ENCODE measurements around the gene CASP3.

The CASP3 gene

DNA sequence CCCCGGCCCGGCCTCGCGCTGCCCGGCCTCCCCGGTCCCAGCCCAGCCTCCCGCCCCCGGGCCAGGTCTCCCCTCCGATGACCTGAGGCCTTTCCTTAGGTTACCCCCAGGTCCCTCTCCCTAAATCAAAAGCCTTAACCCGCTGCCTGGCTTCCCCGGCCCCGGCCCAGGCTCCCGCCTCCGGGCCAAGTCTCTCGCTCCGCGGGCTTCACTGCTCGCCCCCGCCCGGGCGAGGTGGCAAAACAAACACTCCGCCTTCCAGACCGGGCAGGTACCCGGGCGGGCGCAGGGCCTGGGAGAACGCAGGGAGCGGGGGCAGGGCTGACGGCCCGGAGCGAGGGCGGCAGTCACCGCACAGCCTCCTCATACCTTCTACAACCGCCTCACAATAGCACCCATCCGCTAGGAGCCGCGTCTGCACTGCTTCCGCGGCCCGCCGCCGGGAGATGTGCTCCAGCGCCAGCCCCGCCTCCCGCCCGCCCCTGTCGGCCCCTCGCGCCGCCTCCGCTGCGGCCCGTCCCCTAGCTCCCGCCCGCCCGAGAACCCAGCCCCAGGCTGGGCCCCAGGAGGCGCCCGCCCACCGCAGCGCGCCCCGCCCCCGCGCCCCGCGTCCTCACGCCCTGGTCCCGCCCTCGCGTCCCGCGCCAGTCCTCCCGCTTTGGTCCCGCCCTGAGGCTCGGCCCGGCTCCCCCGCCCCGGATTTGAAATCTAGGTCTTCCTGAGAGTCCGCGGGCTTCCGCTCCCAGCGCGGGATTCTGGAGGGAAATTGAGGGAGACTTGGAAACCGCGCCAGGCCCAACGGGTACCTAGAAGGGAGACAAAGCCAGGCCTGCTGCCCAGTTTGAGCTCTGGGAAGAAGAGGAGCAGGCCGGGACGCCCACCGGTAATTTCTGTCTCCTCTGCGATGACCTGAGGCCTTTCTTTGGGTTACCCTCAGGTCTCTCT, at the start of gene CASP3, which contains the start of gene PRIMPOL:
TSS of gene CASP3 (minus strand) at position 422 of the 945 bp plus-strand sequence. CDS start 10,994 bp downstream, outside the sequence.
TSS of gene PRIMPOL (plus strand) at position 713 of the 945 bp plus-strand sequence. CDS start 7,403 bp downstream, outside the sequence.
- DNase-seq (ENCODE audit: low spot score): peak; percentile 95
- Mint-ChIP-seq H3K27ac (peak within 1 kb of the TSS; percentile 91), H3K27me3 (ENCODE audit: low read depth) (no peaks in the 10 kb centered on the region), H3K4me3 (peak within 1 kb of the TSS; percentile 96), H3K4me1 (ENCODE audit: low read depth) (peaks cover 52% of the 10 kb centered on the region), H3K36me3 (ENCODE audit: low read depth) (peaks cover 50% of the 10 kb centered on the region), H3K9me3 (no peaks in the 10 kb centered on the region)

DNA sequence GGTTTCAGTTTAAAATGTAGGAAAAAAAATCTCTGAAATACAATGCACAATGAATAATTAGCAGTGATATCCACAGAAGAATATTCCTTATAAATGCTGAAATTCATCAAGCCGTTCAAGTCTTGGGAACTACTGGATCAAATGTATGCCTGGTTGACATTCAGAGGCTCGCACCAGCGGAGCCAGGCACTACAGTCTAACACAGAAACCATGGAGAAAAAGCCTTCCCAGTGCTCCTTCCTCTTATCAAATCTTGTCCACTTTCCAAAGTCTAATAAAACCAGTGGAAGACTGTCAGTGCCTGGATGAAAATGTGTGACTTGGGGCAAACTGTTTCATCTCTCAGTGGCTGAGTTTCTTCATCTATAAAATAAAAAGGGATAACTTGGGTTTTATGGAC, 48.7 kb upstream of the CASP3 start:
- no peaks in the 10 kb centered on the region for H3K9me3 Mint-ChIP-seq
- peaks cover 5% of the 10 kb centered on the region for H3K4me1 Mint-ChIP-seq (ENCODE audit: low read depth)
- no peak for DNase-seq (ENCODE audit: low spot score)
- H3K36me3 Mint-ChIP-seq (ENCODE audit: low read depth): peaks cover 54% of the 10 kb centered on the region
- H3K27me3 Mint-ChIP-seq (ENCODE audit: low read depth): no peaks in the 10 kb centered on the region
- no peak overlapping the region for H3K4me3 Mint-ChIP-seq
- no peak overlapping the region for H3K27ac Mint-ChIP-seq

DNA sequence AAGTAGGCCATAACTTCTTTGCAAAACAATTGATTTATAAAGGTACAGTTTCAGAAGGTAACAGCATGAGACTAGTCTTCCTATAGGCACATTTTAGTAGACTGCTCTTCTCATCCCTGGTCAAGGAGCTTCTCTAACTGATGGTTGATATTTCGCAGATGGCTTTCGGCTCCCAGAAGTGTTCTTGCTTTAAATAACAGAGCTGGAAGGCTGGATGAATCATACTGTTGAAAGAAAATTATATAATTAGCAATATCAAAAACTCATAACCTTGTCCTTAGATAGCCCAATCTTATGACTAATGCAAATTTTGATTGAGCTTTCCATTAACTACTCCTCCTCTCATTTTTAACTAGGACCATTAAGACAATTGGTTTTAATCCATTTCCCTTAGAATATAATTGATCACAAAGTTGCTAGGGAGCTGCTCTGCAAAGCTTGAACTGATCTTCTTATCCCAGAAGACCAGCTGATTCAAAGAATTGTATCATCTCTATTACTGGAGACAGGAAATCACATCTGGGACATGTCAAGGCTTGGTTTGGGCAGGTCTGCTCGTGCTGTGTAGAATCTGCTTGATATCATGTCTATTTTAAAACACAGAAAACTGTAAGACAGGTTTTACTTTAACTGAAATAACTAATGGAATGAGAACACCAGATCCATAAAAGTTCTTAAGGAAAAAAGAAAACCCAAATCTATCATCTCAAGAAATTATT, 46.1 kb upstream of the CASP3 start:
- no peaks in the 10 kb centered on the region for H3K27me3 Mint-ChIP-seq (ENCODE audit: low read depth)

DNA sequence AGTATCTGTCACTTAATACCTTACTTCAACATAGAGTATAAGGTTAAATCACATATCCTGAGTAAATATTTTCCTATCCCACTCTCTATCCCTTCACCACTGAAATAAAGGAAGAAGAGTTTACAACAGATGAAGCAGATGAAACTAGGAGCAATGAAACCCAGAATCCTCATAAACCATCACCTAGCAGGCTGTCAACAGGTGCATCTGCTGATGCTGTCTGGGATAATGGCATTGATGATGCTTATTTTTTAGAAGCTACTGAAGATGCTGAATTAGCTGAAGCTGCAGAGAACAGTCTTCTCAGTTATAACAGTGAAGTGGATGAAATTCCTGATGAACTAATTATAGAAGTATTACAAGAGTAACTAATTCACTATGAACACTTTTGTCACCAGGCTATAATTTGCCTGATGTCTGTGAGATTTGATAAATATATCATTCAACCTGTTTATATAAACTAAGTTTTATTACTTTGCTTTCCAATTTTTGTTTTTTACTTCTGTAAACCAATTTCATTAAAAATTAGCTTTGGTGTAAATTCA, 45.2 kb upstream of the CASP3 start:
- H3K27me3 Mint-ChIP-seq (ENCODE audit: low read depth): no peaks in the 10 kb centered on the region

More for the DNA sequence above, 46.1 kb upstream of the CASP3 start:
- Mint-ChIP-seq H3K4me1 (ENCODE audit: low read depth) (peaks cover 5% of the 10 kb centered on the region), H3K9me3 (no peaks in the 10 kb centered on the region), H3K36me3 (ENCODE audit: low read depth) (peaks cover 55% of the 10 kb centered on the region), H3K4me3 (no peak overlapping the region), H3K27ac (no peak overlapping the region)
- no peak for DNase-seq (ENCODE audit: low spot score)

DNA sequence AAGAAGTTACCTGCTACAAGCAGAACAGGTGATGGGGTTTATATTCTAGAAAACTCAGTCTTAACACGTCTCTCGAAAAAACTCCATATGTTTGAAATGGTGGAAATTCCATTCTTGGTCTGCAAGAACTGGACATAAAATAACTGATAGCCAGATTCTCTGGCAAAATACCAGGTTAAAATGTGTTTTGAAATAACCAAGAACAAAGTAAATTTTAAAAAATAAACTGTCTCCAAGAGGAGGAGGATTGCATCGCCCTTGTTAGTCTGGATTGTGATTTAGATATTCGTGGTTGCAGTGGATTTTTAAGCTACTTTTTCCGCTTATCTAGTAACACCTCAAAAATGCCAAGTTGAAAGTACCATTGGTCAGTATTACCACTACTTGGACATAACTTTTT, 43.8 kb upstream of the CASP3 start:
- peaks cover 8% of the 10 kb centered on the region for H3K4me1 Mint-ChIP-seq (ENCODE audit: low read depth)
- no peak for DNase-seq (ENCODE audit: low spot score)
- H3K36me3 Mint-ChIP-seq (ENCODE audit: low read depth): peaks cover 47% of the 10 kb centered on the region
- H3K9me3 Mint-ChIP-seq: no peaks in the 10 kb centered on the region
- H3K27ac Mint-ChIP-seq: peak overlapping the region; percentile 32
- no peaks in the 10 kb centered on the region for H3K27me3 Mint-ChIP-seq (ENCODE audit: low read depth)
- no peak overlapping the region for H3K4me3 Mint-ChIP-seq

More for the DNA sequence above, 45.2 kb upstream of the CASP3 start:
- Mint-ChIP-seq H3K4me3 (no peak overlapping the region), H3K9me3 (no peaks in the 10 kb centered on the region), H3K4me1 (ENCODE audit: low read depth) (peaks cover 5% of the 10 kb centered on the region), H3K27ac (no peak overlapping the region), H3K36me3 (ENCODE audit: low read depth) (peaks cover 52% of the 10 kb centered on the region)
- DNase-seq (ENCODE audit: low spot score): no peak

DNA sequence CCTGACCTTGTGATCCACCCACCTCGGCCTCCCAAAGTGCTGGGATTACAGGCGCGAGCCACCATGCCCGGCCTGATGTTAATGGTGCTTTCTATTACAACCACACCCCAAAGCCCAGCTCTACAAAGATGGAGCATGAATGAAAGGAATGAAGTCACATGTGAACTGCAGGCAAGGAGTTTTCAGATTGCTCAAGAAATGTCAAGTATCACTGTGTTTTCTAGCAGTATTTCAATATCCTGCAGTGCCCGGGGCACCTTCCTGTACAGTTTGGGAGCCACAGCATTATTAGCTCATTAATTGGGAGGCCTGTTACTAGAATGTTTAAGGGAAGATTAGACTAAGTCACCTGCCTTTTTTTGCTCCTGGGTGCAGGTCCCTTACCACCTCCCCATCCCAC, 40.4 kb upstream of the CASP3 start:
- Mint-ChIP-seq H3K4me3 (no peak overlapping the region), H3K4me1 (ENCODE audit: low read depth) (peaks cover 11% of the 10 kb centered on the region), H3K27ac (no peak overlapping the region), H3K36me3 (ENCODE audit: low read depth) (peaks cover 24% of the 10 kb centered on the region), H3K27me3 (ENCODE audit: low read depth) (no peaks in the 10 kb centered on the region), H3K9me3 (no peaks in the 10 kb centered on the region)
- no peak for DNase-seq (ENCODE audit: low spot score)

DNA sequence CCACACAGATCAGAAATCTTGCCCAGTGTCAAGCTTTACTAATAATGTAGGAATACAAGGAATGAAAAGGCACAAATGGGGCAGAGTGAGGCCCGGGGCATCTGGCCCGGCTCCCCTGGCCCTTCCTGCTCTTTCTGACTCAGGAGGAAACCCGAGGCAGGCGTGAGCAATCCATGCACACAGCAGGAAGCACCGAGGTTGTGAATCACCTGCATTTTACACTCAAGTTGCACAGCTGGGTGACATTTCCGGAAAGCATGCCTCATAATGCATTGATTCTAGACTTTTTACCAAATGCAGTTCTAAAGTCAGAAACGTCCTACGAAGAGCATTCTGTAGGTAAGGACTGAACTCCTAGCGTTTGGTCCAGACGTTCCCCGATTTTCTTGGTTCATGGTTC, 39.2 kb upstream of the CASP3 start:
- peak; percentile 18 for DNase-seq (ENCODE audit: low spot score)
- Mint-ChIP-seq H3K4me3 (no peak overlapping the region), H3K27ac (peak overlapping the region; percentile 34), H3K4me1 (ENCODE audit: low read depth) (peaks cover 14% of the 10 kb centered on the region), H3K36me3 (ENCODE audit: low read depth) (peaks cover 16% of the 10 kb centered on the region), H3K9me3 (no peaks in the 10 kb centered on the region), H3K27me3 (ENCODE audit: low read depth) (no peaks in the 10 kb centered on the region)

DNA sequence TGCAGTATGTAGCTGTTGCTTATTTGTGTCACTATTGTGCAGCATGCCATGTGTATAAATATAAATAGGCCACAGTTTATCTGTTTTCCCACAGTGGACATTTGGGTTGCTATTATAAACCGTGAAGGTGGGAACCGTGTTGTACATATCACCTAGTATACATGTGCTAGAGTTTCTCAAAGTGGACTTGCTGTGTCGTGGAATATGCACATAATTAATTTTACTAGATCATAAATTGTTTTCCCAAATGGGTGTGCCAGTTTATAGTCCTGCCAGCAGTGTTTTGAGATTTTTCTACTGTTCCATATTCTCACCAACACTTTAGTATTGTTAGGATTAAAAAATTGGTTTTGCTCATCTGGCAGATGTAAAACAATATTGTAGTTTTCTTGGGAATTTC, 38.8 kb upstream of the CASP3 start:
- DNase-seq (ENCODE audit: low spot score): no peak
- no peaks in the 10 kb centered on the region for H3K27me3 Mint-ChIP-seq (ENCODE audit: low read depth)
- H3K36me3 Mint-ChIP-seq (ENCODE audit: low read depth): peaks cover 13% of the 10 kb centered on the region
- H3K27ac Mint-ChIP-seq: no peak overlapping the region
- no peak overlapping the region for H3K4me3 Mint-ChIP-seq
- peaks cover 14% of the 10 kb centered on the region for H3K4me1 Mint-ChIP-seq (ENCODE audit: low read depth)
- no peaks in the 10 kb centered on the region for H3K9me3 Mint-ChIP-seq

DNA sequence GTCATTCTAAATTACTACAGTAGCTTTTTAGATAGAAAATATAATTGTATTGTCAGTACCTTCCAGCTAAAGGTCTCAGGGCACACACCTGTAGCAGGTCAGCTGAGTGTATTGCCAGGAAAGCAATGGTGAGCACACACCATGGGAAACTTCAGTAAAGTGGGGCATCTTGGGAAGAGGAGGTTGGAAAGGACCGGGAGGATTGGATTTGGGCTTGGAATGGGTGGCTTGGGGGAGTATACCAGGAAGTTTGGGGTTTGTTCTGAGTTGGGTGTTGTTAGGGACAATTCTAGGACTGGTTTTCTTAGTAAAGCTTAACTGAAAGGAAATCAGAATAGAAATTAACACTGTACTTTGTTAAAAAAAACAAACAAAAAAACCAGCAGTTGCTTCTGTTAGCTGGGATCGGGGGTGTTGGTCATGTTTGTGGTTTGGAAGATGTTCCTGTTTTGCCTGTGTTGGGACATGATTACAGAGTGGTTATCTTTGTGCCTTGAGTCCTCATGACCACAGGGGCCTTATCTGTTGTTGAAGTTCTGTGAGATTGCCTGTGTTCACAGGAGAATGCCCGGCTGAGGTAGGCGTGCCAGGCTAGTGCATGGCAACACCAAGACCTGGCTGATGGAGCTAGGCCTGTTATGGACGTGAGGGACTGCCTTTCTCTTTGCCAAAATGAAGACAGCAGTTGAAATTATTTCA, 35.4 kb upstream of the CASP3 start:
- no peak for DNase-seq (ENCODE audit: low spot score)
- Mint-ChIP-seq H3K27ac (peak overlapping the region; percentile 79), H3K27me3 (ENCODE audit: low read depth) (no peaks in the 10 kb centered on the region), H3K4me3 (peak overlapping the region; percentile 52), H3K4me1 (ENCODE audit: low read depth) (peaks cover 14% of the 10 kb centered on the region), H3K36me3 (ENCODE audit: low read depth) (peaks cover 12% of the 10 kb centered on the region), H3K9me3 (no peaks in the 10 kb centered on the region)

DNA sequence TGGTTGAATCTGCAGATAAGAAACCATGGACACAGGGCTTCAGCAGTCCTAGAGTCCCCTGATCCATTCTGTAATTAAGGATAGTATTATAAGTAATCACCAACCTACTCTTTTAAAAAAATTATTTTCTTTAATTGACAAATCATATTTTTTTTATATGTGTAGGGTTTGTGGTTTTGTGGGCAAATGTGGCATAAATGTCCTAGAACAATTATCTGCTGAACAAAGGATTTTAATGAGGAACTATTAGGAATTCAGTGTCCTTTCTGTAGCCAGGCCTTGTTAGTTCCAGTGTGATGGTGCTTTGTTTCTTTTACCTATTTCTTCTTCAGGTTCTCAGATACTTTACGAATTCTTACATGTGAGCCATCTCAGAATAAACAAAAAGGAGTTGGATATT, 32.7 kb upstream of the CASP3 start:
- Mint-ChIP-seq H3K27me3 (ENCODE audit: low read depth) (no peaks in the 10 kb centered on the region), H3K36me3 (ENCODE audit: low read depth) (peaks cover 15% of the 10 kb centered on the region), H3K4me3 (no peak overlapping the region), H3K27ac (no peak overlapping the region), H3K4me1 (ENCODE audit: low read depth) (peaks cover 11% of the 10 kb centered on the region), H3K9me3 (no peaks in the 10 kb centered on the region)
- DNase-seq (ENCODE audit: low spot score): no peak

DNA sequence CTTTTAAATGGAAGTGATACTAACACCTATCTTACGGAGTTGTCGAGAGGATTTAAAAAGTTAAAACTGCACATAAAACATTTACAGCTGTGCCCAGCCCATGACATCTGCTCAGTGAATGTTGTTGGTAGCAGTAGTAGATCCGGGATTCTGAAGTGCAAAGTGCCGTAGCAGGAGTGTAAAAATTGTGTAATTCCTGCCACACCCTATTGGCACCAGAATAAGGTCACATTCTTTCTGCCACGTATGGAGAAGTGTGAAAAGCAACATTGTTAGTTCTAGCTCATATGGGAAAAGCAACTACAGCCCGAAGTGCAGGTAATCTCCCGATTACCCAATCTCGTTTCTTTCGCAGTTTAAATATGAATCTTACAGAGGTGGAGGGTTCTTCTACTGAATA, 31.5 kb upstream of the CASP3 start:
- Mint-ChIP-seq H3K9me3 (no peaks in the 10 kb centered on the region), H3K27ac (no peak overlapping the region), H3K27me3 (ENCODE audit: low read depth) (no peaks in the 10 kb centered on the region), H3K4me1 (ENCODE audit: low read depth) (peaks cover 11% of the 10 kb centered on the region), H3K36me3 (ENCODE audit: low read depth) (peaks cover 15% of the 10 kb centered on the region), H3K4me3 (no peak overlapping the region)
- DNase-seq (ENCODE audit: low spot score): no peak

DNA sequence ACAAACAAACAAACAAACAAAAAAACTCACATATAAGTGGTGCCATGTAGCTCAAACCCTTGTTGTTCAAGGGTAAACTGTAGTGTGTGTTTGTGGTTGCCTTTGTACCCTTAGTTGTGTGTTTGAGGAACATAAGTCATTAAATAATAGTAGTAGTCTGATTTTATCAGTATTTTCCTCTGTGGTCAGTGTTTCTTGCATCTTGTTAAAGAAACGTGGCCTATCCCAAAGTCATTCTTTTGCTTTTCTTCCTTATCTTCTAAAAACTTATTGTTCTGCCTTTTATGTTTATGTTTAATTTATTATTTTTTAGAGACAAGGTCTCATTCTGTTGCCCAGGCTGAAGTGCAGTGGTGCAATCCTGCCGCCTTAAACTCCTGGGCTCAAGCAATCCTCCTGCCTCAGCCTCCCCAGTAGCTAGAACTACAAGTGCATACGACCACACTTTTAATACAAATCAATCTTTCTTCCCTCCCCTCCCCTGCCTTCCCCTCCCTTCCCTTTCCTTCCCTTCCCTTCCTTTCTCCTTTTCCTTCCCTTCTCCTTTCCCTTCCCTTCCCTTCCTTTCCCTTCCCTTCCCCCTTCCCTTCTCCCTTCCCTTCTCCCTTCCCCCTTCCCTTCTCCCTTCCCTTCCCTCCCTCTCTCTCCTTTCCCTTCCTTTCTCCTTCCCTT, 26.7 kb upstream of the CASP3 start:
- no peaks in the 10 kb centered on the region for H3K9me3 Mint-ChIP-seq
- H3K27me3 Mint-ChIP-seq (ENCODE audit: low read depth): no peaks in the 10 kb centered on the region
- H3K4me1 Mint-ChIP-seq (ENCODE audit: low read depth): peaks cover 2% of the 10 kb centered on the region
- H3K4me3 Mint-ChIP-seq: no peak overlapping the region
- DNase-seq (ENCODE audit: low spot score): no peak
- H3K27ac Mint-ChIP-seq: no peak overlapping the region
- peaks cover 33% of the 10 kb centered on the region for H3K36me3 Mint-ChIP-seq (ENCODE audit: low read depth)

DNA sequence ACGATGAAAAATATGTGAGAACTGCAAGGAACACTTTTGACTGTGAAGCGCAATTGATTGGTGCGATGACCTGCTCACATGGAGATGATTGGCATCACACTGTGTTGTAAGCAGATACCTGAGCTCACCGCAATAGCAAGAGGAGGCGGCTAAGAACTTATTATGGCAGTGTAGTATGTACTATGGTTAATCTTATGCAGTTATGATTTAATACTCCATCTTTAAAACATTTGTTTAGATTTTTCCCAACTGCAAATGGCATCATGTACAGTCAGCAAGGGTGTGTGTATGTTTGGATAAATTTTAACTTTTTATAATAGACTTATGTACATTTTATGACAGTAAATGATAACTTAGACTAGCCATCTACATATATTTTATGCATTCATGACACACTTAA, 25.8 kb upstream of the CASP3 start:
- peaks cover 5% of the 10 kb centered on the region for H3K4me1 Mint-ChIP-seq (ENCODE audit: low read depth)
- no peak overlapping the region for H3K27ac Mint-ChIP-seq
- H3K36me3 Mint-ChIP-seq (ENCODE audit: low read depth): peaks cover 32% of the 10 kb centered on the region
- no peaks in the 10 kb centered on the region for H3K27me3 Mint-ChIP-seq (ENCODE audit: low read depth)
- no peak overlapping the region for H3K4me3 Mint-ChIP-seq
- H3K9me3 Mint-ChIP-seq: no peaks in the 10 kb centered on the region
- no peak for DNase-seq (ENCODE audit: low spot score)

Data from T-helper 2 cell treated with Interferon-gamma antibody and Interleukin-4, amounts not matched to agents 5 μg/mL and 100 μg/mL, for 36 hours (primary cell).